Measurements from ENCODE around the gene DIDO1. TPM values are rescaled to one million over a fixed set of nuclear protein-coding genes. Genes with fewer than 3 reads are reported as not detected.

Gene DIDO1
- total RNA-seq, 1 experiment from 2014 or later: 85.9 TPM

DNA sequence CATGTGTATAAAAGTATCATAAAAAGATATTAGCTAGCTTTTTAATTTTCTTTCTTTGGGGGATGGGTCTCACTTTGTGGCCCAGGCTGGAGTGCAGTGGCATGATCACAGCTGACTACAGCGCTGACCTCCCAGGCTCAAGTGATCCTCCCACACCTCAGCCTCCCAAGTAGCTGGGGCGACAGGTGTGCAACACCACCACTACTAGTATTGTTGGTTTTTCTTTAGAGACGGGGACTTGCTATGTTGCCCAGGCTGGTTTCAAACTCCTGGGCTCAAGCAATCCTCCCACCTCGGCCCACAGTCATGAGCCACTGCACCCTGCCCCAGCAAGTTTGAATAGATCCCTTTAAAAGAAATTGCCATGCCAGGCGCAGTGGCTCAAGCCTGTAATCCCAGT, 71.2 kb downstream of the DIDO1 start:
- Histone ChIP-seq H3K23me2 (ENCODE audit: insufficient read length, low read depth, low read length, poor library complexity, severe bottlenecking) (no peaks in the 10 kb centered on the region), H3K14ac (ENCODE audit: insufficient read depth, low read length) (no peak overlapping the region), H3K79me1 (ENCODE audit: insufficient read depth, low read depth, low read length, poor library complexity, severe bottlenecking) (no peaks in the 10 kb centered on the region), H3K27ac (ENCODE audit: insufficient read length, low read depth, low read length) (no peak overlapping the region), H3K27me3 (ENCODE audit: insufficient read depth, low read length) (no peaks in the 10 kb centered on the region), H4K5ac (ENCODE audit: insufficient read length, low read depth, low read length) (no peak overlapping the region), H3K4me2 (ENCODE audit: insufficient read depth, insufficient read length, low read length) (no peak overlapping the region), H3K4me1 (ENCODE audit: insufficient read depth, low read length) (no peaks in the 10 kb centered on the region; the same call in 1 of the 2 replicates), H2AFZ (ENCODE audit: low read length) (no peak overlapping the region), H3K56ac (ENCODE audit: insufficient read length, low read depth, low read length) (no peak overlapping the region), H2BK15ac (ENCODE audit: low read depth, low read length) (no peak overlapping the region), H3K23ac (ENCODE audit: insufficient read length, low read depth, low read length) (no peak overlapping the region), H3K9me3 (ENCODE audit: control insufficient read depth, low read depth, low read length) (no peaks in the 10 kb centered on the region), H2BK5ac (ENCODE audit: insufficient read length, low read length) (no peak overlapping the region), H3K79me2 (ENCODE audit: insufficient read depth, low read length) (no peaks in the 10 kb centered on the region), H4K8ac (replicated peaks; ENCODE audit: insufficient read length, low read depth, low read length) (no peak overlapping the region), H3K4ac (ENCODE audit: low read depth, low read length) (no peak overlapping the region), H4K20me1 (ENCODE audit: control insufficient read depth, insufficient read depth, insufficient read length) (no peaks in the 10 kb centered on the region), H2BK120ac (ENCODE audit: low read depth, low read length, poor library complexity, severe bottlenecking) (no peak overlapping the region), H2AK5ac (ENCODE audit: insufficient read length, low read length) (no peak overlapping the region), H3T11ph (ENCODE audit: low read length) (no peak overlapping the region), H3K9ac (ENCODE audit: extremely low read depth, insufficient read length, low read length) (no peak overlapping the region), H2BK12ac (ENCODE audit: insufficient read length, low read depth, low read length) (no peak overlapping the region), H2BK20ac (ENCODE audit: low read depth, low read length, poor library complexity, severe bottlenecking) (no peak overlapping the region), H3K18ac (ENCODE audit: insufficient read length, low read depth, low read length) (no peak overlapping the region), H4K91ac (ENCODE audit: insufficient read length, low read depth, low read length) (no peak overlapping the region)
- Mint-ChIP-seq H3K4me3 (no peak overlapping the region), H3K9me3 (no peaks in the 10 kb centered on the region), H3K27ac (no peak overlapping the region), H3K4me1 (peaks cover 11 to 19% of the 10 kb centered on the region in 2 experiments), H3K27me3 (ENCODE audit: low read depth) (peaks cover 1% of the 10 kb centered on the region), H3K36me3 (ENCODE audit: insufficient read depth in 1 of 3, low read depth in 3 of 3) (peaks cover 26 to 56% (median 51%) of the 10 kb centered on the region in 3 experiments)
- TF ChIP-seq, protein P1, sequence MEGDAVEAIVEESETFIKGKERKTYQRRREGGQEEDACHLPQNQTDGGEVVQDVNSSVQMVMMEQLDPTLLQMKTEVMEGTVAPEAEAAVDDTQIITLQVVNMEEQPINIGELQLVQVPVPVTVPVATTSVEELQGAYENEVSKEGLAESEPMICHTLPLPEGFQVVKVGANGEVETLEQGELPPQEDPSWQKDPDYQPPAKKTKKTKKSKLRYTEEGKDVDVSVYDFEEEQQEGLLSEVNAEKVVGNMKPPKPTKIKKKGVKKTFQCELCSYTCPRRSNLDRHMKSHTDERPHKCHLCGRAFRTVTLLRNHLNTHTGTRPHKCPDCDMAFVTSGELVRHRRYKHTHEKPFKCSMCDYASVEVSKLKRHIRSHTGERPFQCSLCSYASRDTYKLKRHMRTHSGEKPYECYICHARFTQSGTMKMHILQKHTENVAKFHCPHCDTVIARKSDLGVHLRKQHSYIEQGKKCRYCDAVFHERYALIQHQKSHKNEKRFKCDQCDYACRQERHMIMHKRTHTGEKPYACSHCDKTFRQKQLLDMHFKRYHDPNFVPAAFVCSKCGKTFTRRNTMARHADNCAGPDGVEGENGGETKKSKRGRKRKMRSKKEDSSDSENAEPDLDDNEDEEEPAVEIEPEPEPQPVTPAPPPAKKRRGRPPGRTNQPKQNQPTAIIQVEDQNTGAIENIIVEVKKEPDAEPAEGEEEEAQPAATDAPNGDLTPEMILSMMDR (conservative IDR thresholded peaks at IDR 0.05): no peak
- WGBS (ENCODE audit: extremely low coverage, insufficient read length, low lambda C conversion rate): no CpG with 5 or more reads among the region's 5 CpGs
- DNase-seq: no peak
